WTC11 (cell line): Measurements from ENCODE around the gene TOMM5. TPM values are rescaled to one million over a fixed set of nuclear protein-coding genes. Genes with fewer than 3 reads are reported as not detected.

Source experiments
- ATAC-seq: fragments of 200-7000 bp; cut with Tn5 transposase; 2 replicates; pipeline ENCODE4 v1.10.0; 2021; ENCODE audit warnings: mild to moderate bottlenecking, moderate library complexity
- CTCF ChIA-PET: fragments of 300-600 bp; sonication (Branson Sonifier 250); formaldehyde crosslinking; loops from one replicate; lab custom pipeline; 2021; ENCODE audit warnings: antibody characterized with exemption; lab: Charles Lee
- POLR2A ChIA-PET: fragments of 350-600 bp; sonication (Branson Sonifier 250); formaldehyde crosslinking; loops from one replicate; lab custom pipeline; 2021; ENCODE audit warnings: antibody characterized with exemption; lab: Charles Lee
- DNase-seq: peaks from one replicate; pipeline ENCODE4 v3.0.0; 2021; ENCODE audit warnings: low spot score
- H3K27ac Mint-ChIP-seq: 2 replicates; pipeline ENCODE4 v1.8.0; 2021; ENCODE audit warnings: mixed read lengths
- H3K27me3 Mint-ChIP-seq: 2 replicates; pipeline ENCODE4 v1.8.0; 2021; ENCODE audit warnings: low read depth, mild to moderate bottlenecking, moderate library complexity, mixed read lengths
- H3K36me3 Mint-ChIP-seq: 2 replicates; pipeline ENCODE4 v1.8.0; 2021; ENCODE audit warnings: mixed read lengths
- H3K4me1 Mint-ChIP-seq: 2 replicates; pipeline ENCODE4 v1.8.0; 2022; ENCODE audit warnings: mixed read lengths
- H3K4me3 Mint-ChIP-seq: 2 replicates; pipeline ENCODE4 v1.8.0; 2021; ENCODE audit warnings: mild to moderate bottlenecking, moderate library complexity, mixed read lengths
- H3K9me3 Mint-ChIP-seq: 2 replicates; pipeline ENCODE4 v1.8.0; 2021; ENCODE audit warnings: mixed read lengths
- ATF1 ChIP-seq: sonication (generic); formaldehyde crosslinking; IDR thresholded peaks from 2 replicates; pipeline ENCODE4 v1.8.1; 2023; ENCODE audit warnings: mild to moderate bottlenecking, moderate library complexity, missing genetic modification reagents
- ETV6 ChIP-seq: sonication (generic); formaldehyde crosslinking; IDR thresholded peaks from 2 replicates; pipeline ENCODE4 v1.8.1; 2022; ENCODE audit warnings: mild to moderate bottlenecking, missing genetic modification reagents
- FOXJ3 ChIP-seq: sonication (generic); formaldehyde crosslinking; IDR thresholded peaks from 2 replicates; pipeline ENCODE4 v1.9.0; 2021; ENCODE audit warnings: missing genetic modification reagents, mild to moderate bottlenecking, borderline replicate concordance
- GTF2I ChIP-seq: fragments of 250-450 bp; sonication (Bioruptor Pico); conservative IDR thresholded peaks from 2 replicates; pipeline ENCODE4 v1.4.0; 2021; ENCODE audit warnings: mild to moderate bottlenecking
- SP1 ChIP-seq: sonication (generic); formaldehyde crosslinking; conservative IDR thresholded peaks from 2 replicates; pipeline ENCODE4 v1.8.1; 2022; ENCODE audit warnings: missing genetic modification reagents
- ZNF219 ChIP-seq: sonication (generic); formaldehyde crosslinking; IDR thresholded peaks from 2 replicates; pipeline ENCODE4 v1.8.0; 2023; ENCODE audit warnings: missing genetic modification reagents, mild to moderate bottlenecking, borderline replicate concordance
- ZNF416 ChIP-seq: fragments of 250-450 bp; sonication (Bioruptor Pico); IDR thresholded peaks from 2 replicates; pipeline ENCODE4 v1.9.0; 2021; ENCODE audit warnings: mild to moderate bottlenecking, inconsistent platforms
- total RNA-seq: library from RNA; stranded (reverse); gene quantifications from 3 replicates; pipeline ENCODE4 v1.2.3, GENCODE V29; 2021
- TF ChIP-seq, protein P1 (sequence below): sonication (generic); formaldehyde crosslinking; IDR thresholded peaks from 2 replicates; pipeline ENCODE4 v1.8.0; 2023; ENCODE audit warnings: missing genetic modification reagents, mild to moderate bottlenecking, borderline replicate concordance
- TF ChIP-seq, protein P2 (sequence below): sonication (generic); formaldehyde crosslinking; IDR thresholded peaks from 2 replicates; pipeline ENCODE4 v1.8.1; 2023; ENCODE audit warnings: mild to moderate bottlenecking, missing genetic modification reagents, borderline replicate concordance
- TF ChIP-seq, protein P3 (sequence below): fragments of 250-450 bp; sonication (Bioruptor Pico); IDR thresholded peaks from 2 replicates; pipeline ENCODE4 v2.1.2; 2022; ENCODE audit warnings: mild to moderate bottlenecking, moderate library complexity
- TF ChIP-seq, protein P4 (sequence below): sonication (generic); formaldehyde crosslinking; IDR thresholded peaks from 2 replicates; pipeline ENCODE4 v1.8.1; 2022; ENCODE audit warnings: low read depth, missing genetic modification reagents, borderline replicate concordance
- TF ChIP-seq, protein P5 (sequence below): sonication (generic); formaldehyde crosslinking; IDR thresholded peaks from 2 replicates; pipeline ENCODE4 v1.8.1; 2023; ENCODE audit warnings: mild to moderate bottlenecking, missing genetic modification reagents, moderate library complexity

The TOMM5 gene
- total RNA-seq, 1 experiment from 2014 or later = 112 TPM

DNA sequence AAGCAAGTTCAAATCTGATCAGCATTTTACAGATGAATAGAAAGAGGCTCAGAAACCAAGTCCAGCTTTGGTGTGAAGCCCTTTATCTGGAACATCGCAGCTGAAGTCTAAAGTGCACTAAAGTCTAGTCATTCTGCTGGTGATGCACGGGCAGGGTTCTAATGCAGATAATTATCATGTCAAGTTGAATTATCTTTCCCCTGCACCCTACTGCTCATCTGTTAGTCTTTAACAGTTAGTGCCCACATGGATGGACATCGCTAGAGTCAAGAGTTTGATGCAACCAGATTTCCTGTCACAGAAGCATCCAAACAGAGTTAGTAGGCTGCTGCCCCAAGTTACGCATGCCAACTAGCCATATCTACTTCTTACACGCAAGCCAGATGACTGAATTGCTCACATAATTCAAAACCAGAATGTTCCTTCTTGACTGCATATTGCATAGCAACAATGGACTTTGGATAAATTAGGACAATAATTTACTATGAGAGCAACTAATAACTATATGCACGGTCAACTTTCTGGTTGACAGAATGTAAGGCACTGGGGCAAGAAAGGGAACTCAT is 1.6 kb upstream of the TOMM5 start:
- CTCF ChIA-PET = interaction anchor here (0.6 to 1.4 kb wide), 2 partner anchors 108 to 160 kb away, joined by 4 read pairs; partner anchors contain the start of gene POLR1E
- peaks cover 46% of the 10 kb centered on the region for H3K27me3 Mint-ChIP-seq
- H3K9me3 Mint-ChIP-seq = no peaks in the 10 kb centered on the region

More for the DNA sequence above, 1.6 kb upstream of the TOMM5 start:
- Mint-ChIP-seq H3K27ac (no peak overlapping the region), H3K4me3 (0 out of 2 replicates have a peak overlapping the region, but pooled peaks have one; percentile 16), H3K36me3 (peaks cover 9% of the 10 kb centered on the region), H3K4me1 (peaks cover 21% of the 10 kb centered on the region)
- POLR2A ChIA-PET = no interaction called here
- no peak for DNase-seq
- no peak for ATAC-seq
- TF ChIP-seq, protein P1, sequence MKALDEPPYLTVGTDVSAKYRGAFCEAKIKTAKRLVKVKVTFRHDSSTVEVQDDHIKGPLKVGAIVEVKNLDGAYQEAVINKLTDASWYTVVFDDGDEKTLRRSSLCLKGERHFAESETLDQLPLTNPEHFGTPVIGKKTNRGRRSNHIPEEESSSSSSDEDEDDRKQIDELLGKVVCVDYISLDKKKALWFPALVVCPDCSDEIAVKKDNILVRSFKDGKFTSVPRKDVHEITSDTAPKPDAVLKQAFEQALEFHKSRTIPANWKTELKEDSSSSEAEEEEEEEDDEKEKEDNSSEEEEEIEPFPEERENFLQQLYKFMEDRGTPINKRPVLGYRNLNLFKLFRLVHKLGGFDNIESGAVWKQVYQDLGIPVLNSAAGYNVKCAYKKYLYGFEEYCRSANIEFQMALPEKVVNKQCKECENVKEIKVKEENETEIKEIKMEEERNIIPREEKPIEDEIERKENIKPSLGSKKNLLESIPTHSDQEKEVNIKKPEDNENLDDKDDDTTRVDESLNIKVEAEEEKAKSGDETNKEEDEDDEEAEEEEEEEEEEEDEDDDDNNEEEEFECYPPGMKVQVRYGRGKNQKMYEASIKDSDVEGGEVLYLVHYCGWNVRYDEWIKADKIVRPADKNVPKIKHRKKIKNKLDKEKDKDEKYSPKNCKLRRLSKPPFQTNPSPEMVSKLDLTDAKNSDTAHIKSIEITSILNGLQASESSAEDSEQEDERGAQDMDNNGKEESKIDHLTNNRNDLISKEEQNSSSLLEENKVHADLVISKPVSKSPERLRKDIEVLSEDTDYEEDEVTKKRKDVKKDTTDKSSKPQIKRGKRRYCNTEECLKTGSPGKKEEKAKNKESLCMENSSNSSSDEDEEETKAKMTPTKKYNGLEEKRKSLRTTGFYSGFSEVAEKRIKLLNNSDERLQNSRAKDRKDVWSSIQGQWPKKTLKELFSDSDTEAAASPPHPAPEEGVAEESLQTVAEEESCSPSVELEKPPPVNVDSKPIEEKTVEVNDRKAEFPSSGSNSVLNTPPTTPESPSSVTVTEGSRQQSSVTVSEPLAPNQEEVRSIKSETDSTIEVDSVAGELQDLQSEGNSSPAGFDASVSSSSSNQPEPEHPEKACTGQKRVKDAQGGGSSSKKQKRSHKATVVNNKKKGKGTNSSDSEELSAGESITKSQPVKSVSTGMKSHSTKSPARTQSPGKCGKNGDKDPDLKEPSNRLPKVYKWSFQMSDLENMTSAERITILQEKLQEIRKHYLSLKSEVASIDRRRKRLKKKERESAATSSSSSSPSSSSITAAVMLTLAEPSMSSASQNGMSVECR (CRISPR knock-in tag) = no peak
- TF ChIP-seq, protein P2, sequence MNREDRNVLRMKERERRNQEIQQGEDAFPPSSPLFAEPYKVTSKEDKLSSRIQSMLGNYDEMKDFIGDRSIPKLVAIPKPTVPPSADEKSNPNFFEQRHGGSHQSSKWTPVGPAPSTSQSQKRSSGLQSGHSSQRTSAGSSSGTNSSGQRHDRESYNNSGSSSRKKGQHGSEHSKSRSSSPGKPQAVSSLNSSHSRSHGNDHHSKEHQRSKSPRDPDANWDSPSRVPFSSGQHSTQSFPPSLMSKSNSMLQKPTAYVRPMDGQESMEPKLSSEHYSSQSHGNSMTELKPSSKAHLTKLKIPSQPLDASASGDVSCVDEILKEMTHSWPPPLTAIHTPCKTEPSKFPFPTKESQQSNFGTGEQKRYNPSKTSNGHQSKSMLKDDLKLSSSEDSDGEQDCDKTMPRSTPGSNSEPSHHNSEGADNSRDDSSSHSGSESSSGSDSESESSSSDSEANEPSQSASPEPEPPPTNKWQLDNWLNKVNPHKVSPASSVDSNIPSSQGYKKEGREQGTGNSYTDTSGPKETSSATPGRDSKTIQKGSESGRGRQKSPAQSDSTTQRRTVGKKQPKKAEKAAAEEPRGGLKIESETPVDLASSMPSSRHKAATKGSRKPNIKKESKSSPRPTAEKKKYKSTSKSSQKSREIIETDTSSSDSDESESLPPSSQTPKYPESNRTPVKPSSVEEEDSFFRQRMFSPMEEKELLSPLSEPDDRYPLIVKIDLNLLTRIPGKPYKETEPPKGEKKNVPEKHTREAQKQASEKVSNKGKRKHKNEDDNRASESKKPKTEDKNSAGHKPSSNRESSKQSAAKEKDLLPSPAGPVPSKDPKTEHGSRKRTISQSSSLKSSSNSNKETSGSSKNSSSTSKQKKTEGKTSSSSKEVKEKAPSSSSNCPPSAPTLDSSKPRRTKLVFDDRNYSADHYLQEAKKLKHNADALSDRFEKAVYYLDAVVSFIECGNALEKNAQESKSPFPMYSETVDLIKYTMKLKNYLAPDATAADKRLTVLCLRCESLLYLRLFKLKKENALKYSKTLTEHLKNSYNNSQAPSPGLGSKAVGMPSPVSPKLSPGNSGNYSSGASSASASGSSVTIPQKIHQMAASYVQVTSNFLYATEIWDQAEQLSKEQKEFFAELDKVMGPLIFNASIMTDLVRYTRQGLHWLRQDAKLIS (CRISPR knock-in tag) = no peak
- TF ChIP-seq GTF2I (CRISPR knock-in tag) = no peak
- no peak for TF ChIP-seq ZNF219
- TF ChIP-seq SP1 (CRISPR knock-in tag) = no peak
- TF ChIP-seq, protein P3, sequence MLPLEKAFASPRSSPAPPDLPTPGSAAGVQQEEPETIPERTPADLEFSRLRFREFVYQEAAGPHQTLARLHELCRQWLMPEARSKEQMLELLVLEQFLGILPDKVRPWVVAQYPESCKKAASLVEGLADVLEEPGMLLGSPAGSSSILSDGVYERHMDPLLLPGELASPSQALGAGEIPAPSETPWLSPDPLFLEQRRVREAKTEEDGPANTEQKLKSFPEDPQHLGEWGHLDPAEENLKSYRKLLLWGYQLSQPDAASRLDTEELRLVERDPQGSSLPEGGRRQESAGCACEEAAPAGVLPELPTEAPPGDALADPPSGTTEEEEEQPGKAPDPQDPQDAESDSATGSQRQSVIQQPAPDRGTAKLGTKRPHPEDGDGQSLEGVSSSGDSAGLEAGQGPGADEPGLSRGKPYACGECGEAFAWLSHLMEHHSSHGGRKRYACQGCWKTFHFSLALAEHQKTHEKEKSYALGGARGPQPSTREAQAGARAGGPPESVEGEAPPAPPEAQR (CRISPR knock-in tag) = no peak
- TF ChIP-seq, protein P4, sequence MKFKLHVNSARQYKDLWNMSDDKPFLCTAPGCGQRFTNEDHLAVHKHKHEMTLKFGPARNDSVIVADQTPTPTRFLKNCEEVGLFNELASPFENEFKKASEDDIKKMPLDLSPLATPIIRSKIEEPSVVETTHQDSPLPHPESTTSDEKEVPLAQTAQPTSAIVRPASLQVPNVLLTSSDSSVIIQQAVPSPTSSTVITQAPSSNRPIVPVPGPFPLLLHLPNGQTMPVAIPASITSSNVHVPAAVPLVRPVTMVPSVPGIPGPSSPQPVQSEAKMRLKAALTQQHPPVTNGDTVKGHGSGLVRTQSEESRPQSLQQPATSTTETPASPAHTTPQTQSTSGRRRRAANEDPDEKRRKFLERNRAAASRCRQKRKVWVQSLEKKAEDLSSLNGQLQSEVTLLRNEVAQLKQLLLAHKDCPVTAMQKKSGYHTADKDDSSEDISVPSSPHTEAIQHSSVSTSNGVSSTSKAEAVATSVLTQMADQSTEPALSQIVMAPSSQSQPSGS (CRISPR knock-in tag) = no peak
- no peak for TF ChIP-seq FOXJ3 (CRISPR knock-in tag)
- no peak for TF ChIP-seq ZNF416 (CRISPR knock-in tag)
- TF ChIP-seq, protein P5, sequence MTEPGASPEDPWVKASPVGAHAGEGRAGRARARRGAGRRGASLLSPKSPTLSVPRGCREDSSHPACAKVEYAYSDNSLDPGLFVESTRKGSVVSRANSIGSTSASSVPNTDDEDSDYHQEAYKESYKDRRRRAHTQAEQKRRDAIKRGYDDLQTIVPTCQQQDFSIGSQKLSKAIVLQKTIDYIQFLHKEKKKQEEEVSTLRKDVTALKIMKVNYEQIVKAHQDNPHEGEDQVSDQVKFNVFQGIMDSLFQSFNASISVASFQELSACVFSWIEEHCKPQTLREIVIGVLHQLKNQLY (CRISPR knock-in tag) = no peak
- TF ChIP-seq ATF1 = no peak
- no peak for TF ChIP-seq ETV6 (CRISPR knock-in tag)
- TF ChIP-seq, all 79 proteins: peak for 0
